ENCODE results near the gene ATL2.

DNA sequence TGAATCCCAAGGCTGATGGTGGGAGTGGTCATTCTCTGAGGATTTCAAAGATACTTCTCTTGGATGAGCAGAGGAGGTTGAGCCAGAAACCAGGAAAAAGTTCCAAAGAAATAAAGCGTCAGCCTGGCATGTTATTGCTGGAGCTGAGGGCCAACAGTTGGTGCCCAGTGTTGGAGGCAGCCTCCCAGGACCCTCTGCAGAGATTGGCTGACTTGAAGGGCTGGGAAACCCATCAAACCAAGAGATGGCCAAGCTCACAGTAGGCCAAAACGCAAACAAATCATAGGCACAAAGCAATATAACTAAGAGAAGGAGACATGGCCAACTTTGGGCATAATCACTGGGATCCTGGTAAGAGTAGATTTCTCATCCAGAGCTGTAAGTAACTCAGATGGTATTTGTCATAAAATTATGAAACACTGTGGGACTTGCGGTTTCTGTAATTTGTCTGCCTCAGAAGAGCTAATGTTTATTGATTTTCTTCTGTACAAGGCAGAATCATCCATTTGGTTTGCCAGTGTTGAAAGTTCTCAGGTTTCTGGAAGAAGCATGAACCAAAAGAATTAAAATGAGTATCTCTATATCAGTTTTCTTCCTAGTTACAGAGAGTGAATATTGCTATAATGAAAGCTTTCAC, 108.3 kb downstream of the ATL2 start:
- TF ChIP-seq, protein P1, sequence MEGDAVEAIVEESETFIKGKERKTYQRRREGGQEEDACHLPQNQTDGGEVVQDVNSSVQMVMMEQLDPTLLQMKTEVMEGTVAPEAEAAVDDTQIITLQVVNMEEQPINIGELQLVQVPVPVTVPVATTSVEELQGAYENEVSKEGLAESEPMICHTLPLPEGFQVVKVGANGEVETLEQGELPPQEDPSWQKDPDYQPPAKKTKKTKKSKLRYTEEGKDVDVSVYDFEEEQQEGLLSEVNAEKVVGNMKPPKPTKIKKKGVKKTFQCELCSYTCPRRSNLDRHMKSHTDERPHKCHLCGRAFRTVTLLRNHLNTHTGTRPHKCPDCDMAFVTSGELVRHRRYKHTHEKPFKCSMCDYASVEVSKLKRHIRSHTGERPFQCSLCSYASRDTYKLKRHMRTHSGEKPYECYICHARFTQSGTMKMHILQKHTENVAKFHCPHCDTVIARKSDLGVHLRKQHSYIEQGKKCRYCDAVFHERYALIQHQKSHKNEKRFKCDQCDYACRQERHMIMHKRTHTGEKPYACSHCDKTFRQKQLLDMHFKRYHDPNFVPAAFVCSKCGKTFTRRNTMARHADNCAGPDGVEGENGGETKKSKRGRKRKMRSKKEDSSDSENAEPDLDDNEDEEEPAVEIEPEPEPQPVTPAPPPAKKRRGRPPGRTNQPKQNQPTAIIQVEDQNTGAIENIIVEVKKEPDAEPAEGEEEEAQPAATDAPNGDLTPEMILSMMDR (IDR thresholded peaks at IDR 0.05) = no peak
- no peak for TF ChIP-seq POLR2A (IDR thresholded peaks at IDR 0.05)
